Activated T-cell treated with anti-CD3 and anti-CD28 coated beads, Interleukin-2, amount 50 U/mL, for 48 hours (primary cell): Measurements from ENCODE around the gene PSMB3.
"Not testable (repeated sequence)": the region's sequence is repeated elsewhere in the genome, so short reads cannot be mapped to it uniquely, and the experiment has no call there.

Experiments
- DNase-seq, 2 experiments: peaks; one replicate each; pipeline ENCODE4 v3.0.0-alpha.2; 2020

PSMB3 gene

GRCh38 chr17:38749223-38750043 lies 3.1 kb upstream of the PSMB3 start:
- DNase-seq = peak; percentile 46 to 54

- DNase-seq = no peak
Measured at GRCh38 chr17:38750044-38750311, 2.6 kb upstream of the PSMB3 start.

GRCh38 chr17:38750312-38751121 lies 2.0 kb upstream of the PSMB3 start:
- peak; percentile 58 for DNase-seq

GRCh38 chr17:38751144-38751807 lies 1.3 kb upstream of the PSMB3 start:
- no peak for DNase-seq

- DNase-seq = peak; percentile 93 to 94
Measured at GRCh38 chr17:38751808-38752307, 683 bp upstream of the PSMB3 start.

- DNase-seq = no peak
Measured at GRCh38 chr17:38753071-38753506, 548 bp downstream of the PSMB3 start.

GRCh38 chr17:38761612-38762011 lies 9.1 kb downstream of the PSMB3 start:
- DNase-seq = peak; percentile 48 to 63

- no peak for DNase-seq
Measured at GRCh38 chr17:38762231-38762630, 9.7 kb downstream of the PSMB3 start.

GRCh38 chr17:38766341-38766740 lies 13.8 kb downstream of the PSMB3 start:
- no peak for DNase-seq

- no peak for DNase-seq
Measured at GRCh38 chr17:38768417-38768816, 15.9 kb downstream of the PSMB3 start.

GRCh38 chr17:38773258-38773657 lies 20.7 kb downstream of the PSMB3 start:
- DNase-seq = no peak

- no peak for DNase-seq
Measured at GRCh38 chr17:38777641-38778250, 25.2 kb downstream of the PSMB3 start.

- no peak for DNase-seq
Measured at GRCh38 chr17:38779965-38780752, 27.6 kb downstream of the PSMB3 start.

- DNase-seq = no peak
Measured at GRCh38 chr17:38783227-38783626, 30.7 kb downstream of the PSMB3 start.

- DNase-seq = no peak
Measured at GRCh38 chr17:38786372-38786771, 33.8 kb downstream of the PSMB3 start.

GRCh38 chr17:38787999-38788398 lies 35.5 kb downstream of the PSMB3 start:
- DNase-seq = not testable (repeated sequence)

- DNase-seq = no peak
Measured at GRCh38 chr17:38789185-38789584, 36.6 kb downstream of the PSMB3 start.

- not testable (repeated sequence) for DNase-seq
Measured at GRCh38 chr17:38790148-38790707, 37.7 kb downstream of the PSMB3 start.

- no peak for DNase-seq
Measured at GRCh38 chr17:38791162-38791561, 38.6 kb downstream of the PSMB3 start.

- DNase-seq = no peak
Measured at GRCh38 chr17:38794221-38794620, 41.7 kb downstream of the PSMB3 start.

- DNase-seq = no peak
Measured at GRCh38 chr17:38796451-38797157, 44.1 kb downstream of the PSMB3 start.
